Measurements from ENCODE around the gene OR6C75.
"Not testable (repeated sequence)": the region's sequence is repeated elsewhere in the genome, so short reads cannot be mapped to it uniquely, and the experiment has no call there.

Gene OR6C75

GRCh38 chr12:55362675-55363074, at the start of gene OR6C75:
TSS of gene OR6C75 (plus strand) at chr12:55362975. CDS start at chr12:55365111, 2,136 bp downstream.
- DNase-seq, result no peak

DNA sequence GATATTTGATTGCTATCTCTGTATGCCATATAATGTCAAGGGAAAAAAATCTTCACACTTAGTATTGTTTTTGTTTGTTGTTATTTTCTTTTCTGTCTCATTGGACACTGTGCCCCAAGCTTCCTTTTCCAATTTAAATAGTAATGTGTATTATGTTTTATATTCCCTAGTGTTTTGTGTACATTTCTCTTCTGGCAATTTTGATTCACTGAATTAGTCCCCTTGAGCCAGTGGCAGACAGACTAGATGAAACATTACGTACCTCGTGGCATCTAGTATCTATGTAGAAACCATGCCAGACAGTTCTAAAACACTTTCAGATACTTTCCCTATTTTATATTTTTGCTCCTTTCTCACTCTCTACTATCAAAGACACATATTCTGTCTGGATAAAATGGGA, 48.7 kb upstream of the OR6C75 start, which contains the start of gene OR6C1:
Gene OR6C1 (plus strand): TSS at position 301 of the 400 bp plus-strand sequence. CDS start 6,257 bp downstream, outside the sequence.
- no peak for DNase-seq

DNA sequence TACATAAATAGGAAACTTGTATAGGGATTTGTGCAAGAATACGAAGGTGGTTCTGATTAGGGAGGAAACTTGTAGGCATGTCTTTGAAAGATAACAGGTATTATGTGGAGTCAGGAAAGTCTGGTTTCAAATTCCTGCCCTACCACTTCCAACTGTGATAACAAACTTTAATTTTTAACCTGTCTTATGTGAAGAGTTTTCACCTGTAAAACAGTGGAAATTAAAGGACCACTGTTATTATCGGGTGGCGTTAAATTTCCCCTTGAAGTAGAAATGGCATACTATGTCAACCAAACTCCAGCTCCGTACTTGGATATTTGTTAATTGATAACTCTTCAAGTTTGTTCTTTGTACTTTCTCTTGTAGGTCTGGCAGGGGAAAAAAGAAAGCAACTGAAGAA, 42.6 kb upstream of the OR6C75 start:
- DNase-seq, result no peak

- not testable (repeated sequence) for DNase-seq
Observed at GRCh38 chr12:55325801-55326200, 37.0 kb upstream of the OR6C75 start.

DNA sequence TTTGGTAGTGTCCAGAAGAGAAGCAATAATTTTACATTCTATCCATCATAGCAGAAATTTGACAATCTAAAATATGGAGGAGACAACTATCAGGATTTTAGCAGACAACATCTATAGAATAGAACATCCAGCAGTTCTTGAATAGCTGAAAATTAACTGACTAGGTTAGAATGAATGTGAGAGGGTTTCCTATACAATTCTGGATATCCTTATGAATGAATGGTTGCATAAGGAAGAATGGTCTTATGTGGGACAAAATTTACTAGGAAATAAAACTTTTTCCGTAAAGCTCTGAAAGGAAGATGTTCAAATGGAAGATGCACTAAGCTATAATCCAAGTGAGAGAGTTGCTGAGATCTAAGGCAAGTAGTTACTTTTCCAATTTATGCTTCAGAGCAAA, 32.3 kb upstream of the OR6C75 start, which contains the start of gene OR6C3:
Gene OR6C3 (plus strand): TSS at position 301 of the 400 bp plus-strand sequence. CDS start 955 bp downstream, outside the sequence.
- no peak for DNase-seq

GRCh38 chr12:55336002-55336401, 26.8 kb upstream of the OR6C75 start:
- DNase-seq, result no peak

- not testable (repeated sequence) for DNase-seq
Observed at GRCh38 chr12:55355338-55355737, 7.4 kb upstream of the OR6C75 start.

- DNase-seq, result no peak
Observed at GRCh38 chr12:55365086-55365485, 2.3 kb downstream of the OR6C75 start.

DNA sequence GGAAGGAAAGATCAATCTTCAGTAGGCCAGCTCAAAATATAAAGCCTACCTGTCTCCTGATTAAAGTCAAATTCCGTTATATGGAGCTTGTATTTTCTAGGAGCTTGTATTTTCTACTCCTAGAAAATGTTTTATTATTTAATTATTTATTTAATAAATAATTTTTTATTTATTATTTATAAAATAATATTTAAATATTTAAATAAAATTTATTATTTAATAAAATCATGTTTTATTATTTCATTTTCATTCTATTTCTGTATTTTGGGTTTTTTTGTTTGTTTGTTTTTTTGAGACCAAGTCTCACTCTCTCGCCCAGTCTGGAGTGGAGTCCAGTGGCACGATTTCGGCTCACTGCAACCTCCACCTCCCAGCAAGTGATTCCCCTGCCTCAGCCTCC, 9.7 kb downstream of the OR6C75 start:
- DNase-seq, result no peak

DNA sequence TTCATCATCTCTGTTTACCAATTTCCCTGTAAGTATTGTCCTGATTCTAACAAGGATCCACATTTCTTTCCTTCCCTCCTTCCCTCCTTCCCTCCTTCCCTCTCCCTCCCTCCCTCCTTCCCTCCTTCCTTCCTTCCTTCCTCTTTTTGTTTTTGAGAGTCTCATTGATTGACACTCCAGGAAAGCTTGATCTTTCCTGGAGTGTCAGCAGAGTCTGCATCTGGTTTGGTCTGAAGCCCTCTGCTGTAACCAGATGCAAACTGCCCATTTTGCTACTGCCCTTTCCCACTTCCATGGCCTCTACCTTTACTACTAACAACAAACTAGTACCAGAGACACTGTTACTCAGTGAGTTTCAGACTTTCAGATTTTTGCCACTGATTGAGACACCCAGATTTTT, 23.1 kb downstream of the OR6C75 start:
- DNase-seq, result no peak

GRCh38 chr12:55392032-55392795, 29.4 kb downstream of the OR6C75 start:
- no peak for DNase-seq

DNA sequence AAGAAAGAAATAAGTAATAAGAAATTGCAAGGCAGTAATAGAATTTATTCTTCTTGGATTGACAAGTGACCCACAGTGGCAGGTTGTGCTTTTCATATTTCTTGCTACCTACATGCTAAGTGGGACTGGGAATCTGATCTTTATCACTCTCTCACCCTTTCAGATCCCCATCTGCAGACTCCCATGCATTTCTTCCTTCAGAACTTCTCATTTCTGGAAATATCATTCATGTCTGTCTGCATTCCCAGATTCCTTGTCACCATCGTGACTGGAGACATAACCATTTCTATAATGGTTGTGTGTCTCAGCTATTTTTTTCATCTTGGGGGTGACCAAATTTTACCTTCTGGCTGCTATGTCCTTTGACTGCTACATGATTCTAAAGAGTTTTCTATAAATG, 33.6 kb downstream of the OR6C75 start:
- DNase-seq, result no peak

GRCh38 chr12:55400229-55400628, 37.5 kb downstream of the OR6C75 start, which contains the start of gene OR6C65:
TSS of gene OR6C65 (plus strand) at chr12:55400529. CDS start at chr12:55400529, 0 bp downstream.
- DNase-seq, result no peak

DNA sequence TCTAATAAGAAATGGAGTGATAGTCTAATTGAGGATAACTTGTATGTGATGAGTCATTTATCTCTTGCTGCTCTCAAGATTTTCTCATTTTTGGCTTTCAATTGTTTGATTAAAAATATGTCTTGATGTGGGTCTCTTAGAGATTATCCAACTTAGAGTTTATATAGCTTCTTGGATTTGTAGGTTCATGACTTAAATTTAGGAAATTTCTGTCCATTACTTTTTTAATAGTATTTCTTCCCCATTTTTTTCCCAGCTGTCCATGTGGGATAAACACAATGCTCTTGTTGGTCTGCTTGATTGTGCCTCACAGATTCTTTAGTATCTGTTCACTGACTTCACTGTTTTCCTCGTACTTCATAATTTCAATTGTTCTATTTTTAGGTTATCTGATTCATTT, 45.1 kb downstream of the OR6C75 start:
- no peak for DNase-seq

DNA sequence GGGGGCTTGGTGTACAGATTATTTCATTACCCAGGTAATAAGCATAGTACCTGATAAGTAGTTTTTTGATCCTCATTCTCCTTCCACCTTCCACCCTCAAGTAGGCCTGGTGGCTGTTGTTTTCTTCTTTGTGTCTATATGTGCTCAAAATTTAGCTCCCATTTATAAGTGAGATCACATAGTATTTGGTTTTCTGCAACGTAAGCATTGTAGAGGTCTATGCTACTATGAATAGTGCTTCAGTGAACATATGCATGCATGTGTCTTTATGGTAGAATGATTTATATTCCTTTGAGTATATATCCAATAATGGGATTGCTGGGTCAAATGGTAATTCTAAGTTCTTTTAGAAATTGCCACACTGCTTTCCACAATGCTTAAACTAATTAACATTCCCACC, 46.4 kb downstream of the OR6C75 start:
- not testable (repeated sequence) for DNase-seq

DNA sequence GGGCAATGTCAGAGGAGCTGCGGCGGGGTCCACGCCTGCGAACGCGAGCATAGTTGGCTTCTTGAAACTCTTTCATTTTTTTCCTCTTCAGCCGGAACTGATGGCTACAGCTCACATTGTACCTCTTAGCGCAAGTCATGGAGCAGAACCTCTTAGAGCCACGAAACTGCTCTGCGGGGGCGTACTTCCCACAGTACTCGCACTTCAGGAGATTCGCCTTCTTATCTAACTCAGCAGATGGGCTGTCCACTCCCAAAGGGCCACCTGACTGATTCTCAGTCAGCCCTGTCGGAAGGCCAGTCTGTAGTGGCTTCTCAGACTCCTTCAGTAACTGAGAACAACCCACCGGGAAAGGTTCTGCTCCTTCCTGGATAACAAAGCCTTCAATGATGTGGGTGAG, 49.4 kb downstream of the OR6C75 start:
- not testable (repeated sequence) for DNase-seq

GRCh38 chr12:55413498-55414388, 51.0 kb downstream of the OR6C75 start:
- DNase-seq, result not testable (repeated sequence)

DNA sequence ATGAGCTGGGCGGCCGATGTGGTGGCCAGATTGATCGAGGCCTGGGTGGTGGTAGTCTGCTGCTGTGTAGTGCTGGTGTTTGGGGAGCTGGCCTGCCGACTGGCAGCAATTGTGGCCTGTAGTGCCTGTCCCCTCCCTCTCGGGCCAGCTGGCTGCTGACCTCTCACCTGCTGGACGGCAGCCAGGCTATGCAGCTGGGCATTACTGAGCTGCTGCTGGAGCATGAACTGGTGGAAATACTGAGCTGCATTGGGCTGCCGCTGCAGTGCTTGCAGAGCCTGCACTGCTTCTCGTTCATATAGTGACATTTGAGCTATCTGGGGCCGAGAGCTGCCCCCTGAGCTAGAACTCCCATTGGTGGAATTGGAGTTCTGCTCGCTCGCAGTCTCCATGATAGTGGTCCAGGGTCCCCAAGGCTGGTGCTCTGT, 51.6 kb downstream of the OR6C75 start:
- not testable (repeated sequence) for DNase-seq

GRCh38 chr12:55414889-55415288, 52.1 kb downstream of the OR6C75 start:
- not testable (repeated sequence) for DNase-seq

DNA sequence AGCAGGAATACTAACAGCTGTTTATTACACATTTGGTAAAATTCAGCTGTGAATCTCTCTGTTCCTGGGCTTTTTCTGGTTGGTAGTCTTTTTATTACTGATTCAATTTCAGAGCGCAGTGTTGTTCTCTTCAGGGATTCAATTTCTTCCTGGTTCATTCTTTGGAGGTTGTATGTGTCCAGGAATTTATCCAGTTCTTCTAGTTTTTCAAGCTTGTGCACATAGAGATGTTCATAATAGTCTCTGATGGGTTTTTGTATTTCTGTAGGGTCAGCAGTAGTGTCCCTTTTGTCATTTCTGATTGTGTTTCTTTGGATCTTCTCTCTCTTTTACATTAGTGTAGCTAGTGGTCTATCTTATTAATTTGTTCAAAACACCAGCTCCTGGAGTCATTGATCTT, 54.2 kb downstream of the OR6C75 start:
- no peak for DNase-seq
